Hepatocyte (in vitro differentiated cells): ENCODE measurements around the gene MRNIP. TPM values are rescaled to one million over a fixed set of nuclear protein-coding genes. Genes with fewer than 3 reads are reported as not detected.

Experiments used
- DNase-seq: peaks from one replicate; pipeline ENCODE4 v3.0.0-alpha.2; 2016; ENCODE audit warnings: low spot score
- H2AFZ ChIP-seq: fragments of 200-600 bp; sonication (generic); 2 replicates; pipeline ENCODE4 v1.6.0; 2016; ENCODE audit warnings: antibody characterized with exemption, mild to moderate bottlenecking
- H3K27ac ChIP-seq: fragments of 200-600 bp; sonication (generic); 2 replicates; pipeline ENCODE4 v1.5.1; 2016; ENCODE audit warnings: mild to moderate bottlenecking
- H3K27me3 ChIP-seq: fragments of 200-600 bp; sonication (generic); 2 replicates; pipeline ENCODE4 v1.6.1; 2016
- H3K36me3 ChIP-seq: fragments of 200-600 bp; sonication (generic); replicated peaks from 2 replicates; pipeline ENCODE4 v1.5.1; 2016; ENCODE audit warnings: low read depth; ENCODE audit not compliant: insufficient read depth
- H3K4me1 ChIP-seq: fragments of 200-600 bp; sonication (generic); 2 replicates; pipeline ENCODE4 v1.5.1; 2016; ENCODE audit warnings: mild to moderate bottlenecking, moderate library complexity; ENCODE audit not compliant: insufficient read depth
- H3K4me2 ChIP-seq: fragments of 200-600 bp; sonication (generic); 2 replicates; pipeline ENCODE4 v1.6.0; 2016
- H3K4me3 ChIP-seq: fragments of 200-600 bp; sonication (generic); 2 replicates; pipeline ENCODE4 v1.5.1; 2016; ENCODE audit warnings: mild to moderate bottlenecking
- H3K79me2 ChIP-seq: fragments of 200-600 bp; sonication (generic); 2 replicates; pipeline ENCODE4 v1.6.0; 2017; ENCODE audit warnings: mild to moderate bottlenecking
- H3K9me2 ChIP-seq: fragments of 200-600 bp; sonication (generic); replicated peaks from 2 replicates; pipeline ENCODE4 v1.6.0; 2017; ENCODE audit warnings: mild to moderate bottlenecking; ENCODE audit not compliant: insufficient read depth
- H3K9me3 ChIP-seq: fragments of 200-600 bp; sonication (generic); 2 replicates; pipeline ENCODE4 v1.5.1; 2016; ENCODE audit warnings: low read depth, mild to moderate bottlenecking
- H4K20me1 ChIP-seq: fragments of 200-600 bp; sonication (generic); 2 replicates; pipeline ENCODE4 v1.6.0; 2016; ENCODE audit warnings: mild to moderate bottlenecking; ENCODE audit not compliant: insufficient read depth, poor library complexity, severe bottlenecking
- EZH2 ChIP-seq: fragments of 200-600 bp; sonication (generic); IDR thresholded peaks from 2 replicates; pipeline ENCODE4 v1.6.1; 2016; ENCODE audit warnings: antibody characterized with exemption, mild to moderate bottlenecking, borderline replicate concordance
- EZH2phosphoT487 ChIP-seq: fragments of 200-600 bp; sonication (generic); IDR thresholded peaks from one replicate; pipeline ENCODE4 v1.6.1; 2018; ENCODE audit warnings: antibody characterized with exemption, mild to moderate bottlenecking, low read depth, moderate library complexity; ENCODE audit not compliant: unreplicated experiment, severe bottlenecking
- WGBS: methylation state at CpG from one replicate; pipeline ENCODE4 v1.1.6; 2016; ENCODE audit warnings: low lambda C conversion rate; ENCODE audit errors: missing lambda C conversion rate; 5-methylcytosine and 5-hydroxymethylcytosine counted together
- polyA plus RNA-seq: library from polyadenylated mRNA; unstranded; fragments of >200 nt; fragmentation: Nextera tagmentation; extraction: Ambion mirVana; gene quantifications from 2 replicates; pipeline ENCODE4 v1.2.1, GENCODE V29; 2016
- total RNA-seq: library from RNA; depleted of rRNA; stranded (reverse); fragments of >200 nt; gene quantifications from 2 replicates; pipeline ENCODE4 v1.2.3, GENCODE V29; 2014
- TF ChIP-seq, protein P1 (sequence below): fragments of 200-600 bp; sonication (generic); IDR thresholded peaks from 2 replicates; pipeline ENCODE4 v1.5.1; 2016; ENCODE audit warnings: antibody characterized with exemption, mild to moderate bottlenecking; ENCODE audit not compliant: poor library complexity

The MRNIP gene
- total and polyA plus RNA-seq, 2 experiments from 2014 or later, result 21.2 to 28.5 TPM

DNA sequence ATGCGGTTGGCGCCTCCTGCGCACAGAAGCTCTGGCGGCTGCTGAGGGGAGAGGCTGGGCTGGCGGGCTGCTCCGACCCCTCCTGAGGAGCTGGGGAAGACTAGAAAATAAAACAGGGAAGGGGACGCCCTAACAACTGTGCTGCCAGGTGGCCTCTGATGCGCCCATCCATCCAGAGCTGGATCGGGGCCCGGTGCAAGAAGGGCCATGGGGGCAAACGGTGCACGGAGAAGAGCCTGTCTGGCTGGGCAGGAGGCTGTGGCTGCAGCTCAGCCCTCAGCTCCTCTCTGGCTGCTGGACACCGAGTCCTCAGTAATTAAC is 21.0 kb upstream of the MRNIP start:
- Histone ChIP-seq H3K9me2 (no peaks in the 10 kb centered on the region), H3K79me2 (no peaks in the 10 kb centered on the region), H4K20me1 (no peaks in the 10 kb centered on the region), H3K36me3 (peaks cover 5% of the 10 kb centered on the region), H3K4me1 (no peaks in the 10 kb centered on the region), H3K4me2 (no peak overlapping the region), H3K9me3 (peaks cover 25% of the 10 kb centered on the region), H3K27ac (no peak overlapping the region), H3K4me3 (no peak overlapping the region), H2AFZ (no peak overlapping the region), H3K27me3 (no peaks in the 10 kb centered on the region)
- TF ChIP-seq EZH2, result no peak
- no peak for DNase-seq
- 98% methylated on average over 13 of the region's 13 CpGs for WGBS

DNA sequence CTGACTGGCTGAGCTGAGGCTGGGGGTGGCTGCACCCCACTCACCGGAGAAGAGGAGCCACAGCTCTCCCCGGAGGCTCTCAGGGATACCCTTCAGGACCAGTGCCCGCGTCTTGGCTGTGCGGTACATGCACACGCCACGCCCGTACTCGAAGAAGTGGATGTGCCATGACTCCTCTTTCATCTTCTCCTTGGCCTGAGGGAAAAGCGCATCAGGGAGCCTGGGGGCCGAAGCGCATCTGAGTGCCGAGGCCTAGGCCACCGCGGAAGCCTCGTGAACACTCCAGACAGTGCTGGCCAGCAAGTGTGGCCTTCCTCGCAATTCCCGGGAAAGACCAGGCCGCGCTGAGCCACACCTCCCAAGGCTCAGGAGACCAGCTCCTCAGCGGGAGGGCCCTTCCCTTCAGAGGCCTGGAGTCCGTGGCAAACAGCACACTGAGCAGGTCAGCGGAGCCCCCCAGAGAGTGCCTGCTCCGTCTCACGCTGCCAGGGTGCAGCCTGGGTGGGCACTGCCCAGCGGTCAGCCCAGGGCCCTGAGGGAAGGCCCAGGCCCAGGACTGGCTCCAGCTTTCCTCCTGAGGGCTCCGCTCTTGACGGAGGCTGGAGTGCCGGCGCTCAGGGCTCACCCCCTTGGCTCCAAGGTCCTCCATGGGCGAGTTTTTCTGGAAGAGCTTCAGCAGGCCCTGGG is 20.5 kb upstream of the MRNIP start:
- TF ChIP-seq, protein P1, sequence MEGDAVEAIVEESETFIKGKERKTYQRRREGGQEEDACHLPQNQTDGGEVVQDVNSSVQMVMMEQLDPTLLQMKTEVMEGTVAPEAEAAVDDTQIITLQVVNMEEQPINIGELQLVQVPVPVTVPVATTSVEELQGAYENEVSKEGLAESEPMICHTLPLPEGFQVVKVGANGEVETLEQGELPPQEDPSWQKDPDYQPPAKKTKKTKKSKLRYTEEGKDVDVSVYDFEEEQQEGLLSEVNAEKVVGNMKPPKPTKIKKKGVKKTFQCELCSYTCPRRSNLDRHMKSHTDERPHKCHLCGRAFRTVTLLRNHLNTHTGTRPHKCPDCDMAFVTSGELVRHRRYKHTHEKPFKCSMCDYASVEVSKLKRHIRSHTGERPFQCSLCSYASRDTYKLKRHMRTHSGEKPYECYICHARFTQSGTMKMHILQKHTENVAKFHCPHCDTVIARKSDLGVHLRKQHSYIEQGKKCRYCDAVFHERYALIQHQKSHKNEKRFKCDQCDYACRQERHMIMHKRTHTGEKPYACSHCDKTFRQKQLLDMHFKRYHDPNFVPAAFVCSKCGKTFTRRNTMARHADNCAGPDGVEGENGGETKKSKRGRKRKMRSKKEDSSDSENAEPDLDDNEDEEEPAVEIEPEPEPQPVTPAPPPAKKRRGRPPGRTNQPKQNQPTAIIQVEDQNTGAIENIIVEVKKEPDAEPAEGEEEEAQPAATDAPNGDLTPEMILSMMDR, result no peak
- TF ChIP-seq EZH2, result no peak
- TF ChIP-seq EZH2phosphoT487, result no peak
- Histone ChIP-seq H3K79me2 (no peaks in the 10 kb centered on the region), H3K4me3 (no peak overlapping the region), H3K27me3 (no peaks in the 10 kb centered on the region), H4K20me1 (no peaks in the 10 kb centered on the region), H3K27ac (no peak overlapping the region), H3K4me1 (no peaks in the 10 kb centered on the region), H3K4me2 (no peak overlapping the region), H3K36me3 (peaks cover 5% of the 10 kb centered on the region), H3K9me2 (no peaks in the 10 kb centered on the region), H2AFZ (no peak overlapping the region), H3K9me3 (peaks cover 21% of the 10 kb centered on the region)
- DNase-seq, result no peak
- 98% methylated on average over 30 of the region's 31 CpGs for WGBS

DNA sequence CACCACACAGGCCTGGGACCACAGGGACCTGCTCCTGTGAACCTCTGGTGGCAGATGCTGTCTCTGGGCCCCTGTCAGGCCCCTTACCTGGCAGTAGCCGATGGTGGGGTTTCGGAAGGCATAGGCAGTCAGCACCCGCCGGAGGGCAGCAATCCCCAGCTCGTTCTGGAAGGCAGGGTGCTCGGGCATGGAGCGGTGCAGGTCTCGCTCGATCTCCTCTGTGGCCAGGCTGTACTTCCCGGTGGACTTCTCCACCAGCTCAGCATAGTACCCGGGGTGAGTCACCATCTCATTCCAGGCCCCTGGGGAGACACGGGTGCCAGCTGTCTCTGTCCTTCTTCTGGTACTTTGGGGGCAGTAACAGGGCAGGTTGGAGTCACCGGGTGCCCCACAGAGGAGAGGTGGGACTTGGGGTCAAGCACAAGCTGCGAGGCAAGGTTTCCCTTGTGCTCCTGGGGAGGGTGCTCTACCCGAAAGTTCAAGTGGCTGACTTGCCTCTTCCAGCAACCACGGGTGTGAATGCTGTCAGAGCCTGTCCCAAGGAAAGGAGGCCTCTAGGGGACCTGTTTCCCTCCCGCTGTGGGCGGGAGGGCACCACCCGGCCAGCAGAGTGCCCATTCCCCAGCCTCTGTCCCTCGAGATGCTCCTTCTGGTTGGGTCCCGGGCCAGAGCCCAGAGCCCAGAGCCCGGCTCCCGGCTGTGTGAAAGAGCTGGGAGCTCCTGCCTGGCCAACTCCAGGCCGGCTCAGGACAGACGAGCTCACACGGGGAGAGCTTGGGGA is 19.8 kb upstream of the MRNIP start:
- TF ChIP-seq, protein P1, result no peak
- TF ChIP-seq EZH2 (no peak), EZH2phosphoT487 (no peak)
- H3K4me3 ChIP-seq, result no peak overlapping the region
- 96% methylated on average over 26 of the region's 26 CpGs for WGBS
- H3K36me3 ChIP-seq, result peaks cover under 1% of the 10 kb centered on the region
- H3K9me3 ChIP-seq, result peaks cover 14% of the 10 kb centered on the region
- H3K27ac ChIP-seq, result no peak overlapping the region
- no peaks in the 10 kb centered on the region for H4K20me1 ChIP-seq
- no peaks in the 10 kb centered on the region for H3K27me3 ChIP-seq
- no peaks in the 10 kb centered on the region for H3K9me2 ChIP-seq
- H3K4me1 ChIP-seq, result no peaks in the 10 kb centered on the region
- H3K4me2 ChIP-seq, result no peak overlapping the region
- H3K79me2 ChIP-seq, result no peaks in the 10 kb centered on the region
- H2AFZ ChIP-seq, result no peak overlapping the region
- no peak for DNase-seq

DNA sequence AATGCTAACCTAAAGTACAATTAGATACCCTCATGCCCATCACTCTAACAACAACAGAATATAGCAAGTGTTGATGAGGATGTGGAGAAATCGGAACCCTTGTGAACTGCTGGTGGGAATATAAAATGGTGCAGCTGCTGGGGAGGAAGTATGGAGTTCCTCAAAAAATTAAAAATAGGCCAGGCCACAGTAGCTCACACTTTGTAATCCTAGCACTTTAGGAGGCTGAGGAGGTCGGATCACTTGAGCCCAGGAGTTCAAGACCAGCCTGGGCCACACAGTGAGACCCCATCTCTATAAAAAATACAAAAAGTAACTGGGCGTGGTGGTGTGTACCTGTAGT is 18.0 kb upstream of the MRNIP start:
- no peak overlapping the region for H3K27ac ChIP-seq
- no peaks in the 10 kb centered on the region for H3K9me2 ChIP-seq
- H3K36me3 ChIP-seq, result no peaks in the 10 kb centered on the region
- H2AFZ ChIP-seq, result no peak overlapping the region
- H3K27me3 ChIP-seq, result no peaks in the 10 kb centered on the region
- DNase-seq, result no peak
- H3K79me2 ChIP-seq, result no peaks in the 10 kb centered on the region
- H3K4me2 ChIP-seq, result no peak overlapping the region
- H3K9me3 ChIP-seq, result no peaks in the 10 kb centered on the region
- no peak overlapping the region for H3K4me3 ChIP-seq
- TF ChIP-seq EZH2phosphoT487 (no peak), EZH2 (no peak)
- TF ChIP-seq, protein P1, result no peak
- H4K20me1 ChIP-seq, result no peaks in the 10 kb centered on the region
- H3K4me1 ChIP-seq, result no peaks in the 10 kb centered on the region
- 92% methylated on average over 3 of the region's 3 CpGs for WGBS
